Activated T-helper 1 cell treated with Interleukin-2 at 50 U/mL for 16 hours (primary cell): ENCODE measurements around the gene MYO1B.

Experiments
- DNase-seq: peaks from one replicate; pipeline ENCODE4 v3.0.0-alpha.2; 2020; ENCODE audit warnings: low read depth

The MYO1B gene

DNA sequence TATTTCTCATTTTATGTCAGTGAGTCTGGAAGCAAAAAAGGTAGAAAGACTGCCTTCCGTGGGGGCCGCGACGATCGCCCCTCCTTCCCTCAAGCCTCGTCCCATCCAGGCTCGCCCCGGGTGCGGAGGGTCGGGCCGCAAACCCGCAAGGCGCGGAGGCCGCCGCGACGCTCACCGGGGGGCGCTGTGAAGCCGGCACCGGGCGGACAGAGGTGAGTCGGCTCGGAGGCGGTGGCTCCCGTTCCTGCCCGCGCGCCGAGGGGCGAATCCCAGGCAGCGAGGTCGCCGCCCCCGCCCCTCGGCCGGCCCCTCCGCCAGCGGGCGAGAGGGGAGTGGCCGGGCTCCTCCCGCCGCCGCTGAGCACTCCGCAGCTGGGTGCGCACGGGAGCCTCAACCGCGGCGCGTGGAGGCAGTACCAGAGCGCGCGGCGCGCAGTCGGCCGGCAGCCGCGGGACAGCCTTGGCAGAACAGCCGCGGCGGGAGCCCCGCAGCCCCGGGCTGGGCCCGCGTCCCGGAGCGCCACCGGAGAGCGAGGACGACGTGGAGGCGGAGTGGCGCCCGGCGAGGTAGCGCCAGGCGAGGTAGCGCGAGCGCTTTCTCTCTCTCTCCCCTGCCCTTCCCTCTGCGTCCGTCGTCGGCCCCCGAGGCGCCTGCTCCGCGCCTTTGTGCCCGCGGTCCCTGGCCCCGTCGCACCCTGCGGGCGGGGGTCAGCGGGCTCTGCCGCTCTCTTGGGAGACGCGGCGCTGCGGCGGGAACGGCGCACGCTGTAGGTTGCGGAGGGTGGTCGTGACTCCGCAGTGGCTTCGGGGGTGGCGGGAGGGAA lies at the start of gene MYO1B:
MYO1B (plus strand) TSS at position 359 of the 823 bp plus-strand sequence. CDS start 31,492 bp downstream, outside the sequence.
- DNase-seq: peak; percentile 15

DNA sequence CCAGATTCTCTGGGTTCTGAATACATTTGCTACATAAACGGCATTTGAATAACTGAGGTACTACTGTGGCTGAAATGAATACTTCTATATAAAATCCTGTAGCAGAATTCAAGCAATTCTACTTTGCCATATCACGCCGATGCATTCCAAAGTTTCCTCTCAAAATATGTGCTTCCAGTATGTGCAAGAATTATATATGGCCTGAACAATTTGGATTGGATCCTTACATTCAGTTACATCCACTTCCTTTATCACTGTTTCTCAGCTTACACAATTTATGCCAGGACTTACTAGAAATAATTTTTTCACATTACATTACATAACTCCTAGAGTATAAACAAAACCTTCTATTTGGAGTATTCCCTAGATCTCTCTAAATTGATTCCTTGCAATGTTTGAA lies 48.1 kb upstream of the MYO1B start:
- no peak for DNase-seq

DNA sequence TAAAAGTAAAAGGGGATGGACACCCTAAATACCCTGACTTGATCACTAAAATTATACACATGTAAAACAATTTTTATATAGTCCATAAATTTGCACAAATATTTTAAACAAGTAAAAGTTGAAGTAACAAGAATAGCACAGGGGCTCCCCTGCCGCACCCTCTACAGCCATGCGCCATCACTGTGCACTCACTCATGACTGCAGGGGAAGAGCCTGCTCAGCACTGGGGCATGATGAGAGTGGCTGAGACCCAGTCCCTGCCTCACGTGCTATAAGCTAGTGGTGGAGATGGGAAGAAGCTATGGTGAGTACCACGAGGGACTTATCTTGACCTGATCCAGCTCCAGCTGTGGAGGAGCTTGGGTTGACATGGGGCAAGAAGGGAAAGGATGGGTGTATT lies 46.9 kb upstream of the MYO1B start:
- no peak for DNase-seq

DNA sequence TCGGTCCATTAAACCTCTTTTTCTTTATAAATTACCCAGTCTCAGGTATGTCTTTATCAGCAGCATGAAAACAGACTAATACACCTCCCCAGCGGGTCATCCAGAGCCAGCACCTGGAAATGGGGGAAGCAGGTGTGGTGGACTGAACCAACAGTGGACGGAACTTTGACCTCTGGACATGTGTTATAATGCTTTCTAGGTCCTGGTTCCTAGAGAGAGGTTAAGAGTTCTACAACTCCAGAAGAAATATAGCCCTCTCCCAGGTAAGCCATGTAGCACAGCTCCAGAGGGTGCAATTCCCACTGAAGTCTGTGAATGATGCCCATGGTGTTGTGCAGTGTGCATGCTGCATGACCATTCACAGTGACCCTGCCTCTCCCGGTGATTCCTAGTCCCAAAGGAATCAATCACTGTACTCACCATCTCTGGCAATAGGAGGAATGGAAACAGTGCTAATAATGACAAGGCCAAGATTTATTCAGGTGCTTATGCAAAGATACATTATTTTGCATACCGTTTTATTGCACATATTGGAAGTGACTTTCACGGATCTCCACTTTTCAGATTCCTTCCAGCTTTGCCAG lies 45.2 kb upstream of the MYO1B start:
- no peak for DNase-seq

DNA sequence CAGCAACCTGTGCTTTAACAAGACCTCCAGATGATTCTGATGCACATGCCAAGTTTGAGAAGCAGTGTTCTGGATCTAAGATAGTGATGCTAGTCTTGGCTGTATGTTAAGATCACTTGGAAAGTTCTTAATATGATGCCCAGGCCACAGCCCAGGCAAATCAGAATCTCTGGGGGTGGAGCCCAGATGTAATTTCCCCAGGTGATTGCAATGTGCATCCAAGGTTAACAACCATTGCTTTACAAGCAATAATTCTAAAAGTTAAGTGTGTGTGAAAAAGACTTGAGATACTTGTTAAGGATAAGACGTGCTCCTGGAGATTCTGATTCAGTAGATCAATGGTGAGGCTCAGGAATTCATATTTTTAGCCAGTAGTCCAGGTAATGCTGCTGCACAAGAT lies 44.3 kb upstream of the MYO1B start:
- no peak for DNase-seq

DNA sequence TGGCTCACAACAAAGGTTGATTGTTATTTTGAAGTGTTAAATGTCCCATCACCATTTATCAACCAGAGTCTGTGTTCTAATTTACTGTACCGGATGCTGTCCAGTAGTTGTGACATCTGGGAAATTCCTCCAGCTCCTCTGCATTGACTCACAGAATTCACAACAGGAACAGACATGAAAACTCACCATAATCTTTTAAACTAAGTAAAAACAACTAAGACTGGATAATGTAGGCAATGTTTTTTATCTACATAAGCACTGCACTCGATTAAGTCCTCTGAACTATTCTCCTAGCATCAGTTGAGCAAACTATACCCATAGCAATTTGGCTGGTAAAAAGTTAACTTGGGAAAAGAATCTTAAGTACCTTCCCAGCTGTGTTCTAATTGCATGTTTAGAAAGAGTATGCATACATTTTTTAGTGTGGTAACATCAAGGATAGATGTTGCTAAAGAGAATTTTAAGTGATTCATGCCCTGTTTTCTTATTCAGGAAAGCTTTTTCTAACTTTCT lies 42.9 kb upstream of the MYO1B start:
- DNase-seq: no peak

DNA sequence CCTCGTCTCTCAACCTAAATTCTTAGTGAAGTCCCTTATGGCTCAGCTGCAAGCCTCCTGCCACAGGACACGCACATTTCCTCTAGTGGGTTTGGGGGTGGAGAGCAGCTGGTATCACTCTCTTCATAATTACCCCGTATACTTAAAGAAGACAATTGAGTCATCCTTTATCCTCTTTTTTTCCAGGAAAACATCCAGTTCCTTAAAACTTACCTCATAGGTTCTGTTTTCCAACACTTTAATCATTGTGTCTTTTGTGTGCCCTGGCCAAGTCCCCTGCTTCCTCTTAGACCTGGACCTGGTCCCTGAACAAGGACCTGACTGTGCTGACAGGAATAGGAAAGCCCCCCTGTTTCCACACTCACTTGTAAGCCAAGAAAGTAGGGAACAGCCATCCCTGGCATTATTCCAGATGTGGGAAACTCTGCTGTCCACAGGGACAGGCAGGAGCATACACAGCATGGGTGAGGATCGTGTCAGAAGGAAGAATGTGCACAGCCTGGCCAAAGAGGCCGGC lies 42.3 kb upstream of the MYO1B start:
- no peak for DNase-seq

DNA sequence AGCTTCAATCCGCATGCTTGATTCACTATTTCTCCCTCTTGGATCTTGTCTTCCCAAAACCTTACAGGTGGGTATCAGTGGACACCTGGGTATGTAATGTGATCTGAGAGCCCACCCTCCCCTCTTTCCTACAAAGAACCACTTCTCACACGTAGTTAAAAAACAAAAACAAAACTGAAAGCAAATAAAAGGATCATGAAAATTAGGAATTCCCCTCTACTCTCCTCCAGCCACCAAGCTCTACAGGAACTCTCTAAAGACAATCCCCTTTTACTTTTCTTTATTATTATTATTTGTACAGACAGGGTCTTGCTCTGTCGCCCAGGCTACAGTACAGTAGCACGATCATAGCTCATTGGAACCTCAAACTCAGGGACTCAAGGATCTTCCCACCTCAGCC lies 40.8 kb upstream of the MYO1B start:
- DNase-seq: no peak

DNA sequence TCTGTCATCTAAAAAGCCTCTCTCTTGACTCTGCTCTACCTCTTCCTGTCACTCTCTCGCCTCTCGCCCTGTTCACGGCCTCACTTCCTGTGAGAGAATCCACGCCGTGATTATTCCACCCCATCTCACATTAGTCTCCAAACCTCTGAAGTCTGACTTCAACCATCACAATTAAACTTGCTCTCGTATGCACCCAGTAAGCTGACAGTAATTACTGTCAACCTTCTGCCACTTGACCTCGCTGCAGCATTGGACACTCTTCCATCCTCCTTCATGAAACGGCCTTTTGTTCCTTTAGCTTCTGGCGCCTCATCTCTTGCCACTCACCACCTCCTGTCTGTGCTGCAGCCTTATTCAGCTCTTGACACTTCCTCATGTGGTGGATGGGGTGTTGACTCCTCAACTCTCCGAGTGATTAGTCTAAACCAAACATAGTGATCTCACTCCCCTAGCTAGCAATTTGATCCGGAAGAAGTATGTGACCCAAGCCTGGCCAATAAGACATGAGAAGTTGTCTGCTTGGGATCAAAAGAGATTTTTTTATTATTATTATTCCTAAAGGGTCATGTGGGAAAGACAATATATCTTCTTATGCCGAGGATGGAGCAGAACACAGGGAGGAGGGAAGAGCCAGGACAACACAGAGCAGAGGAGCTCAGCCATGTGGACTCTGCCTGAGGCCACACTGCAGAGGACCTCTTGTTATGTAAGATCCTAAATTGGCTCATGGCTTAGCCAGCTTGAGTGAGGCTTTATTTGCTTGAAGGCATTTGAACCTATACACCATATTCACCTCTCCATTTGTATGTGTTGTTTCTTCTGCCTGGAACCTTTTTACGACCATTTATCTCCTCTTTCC lies 38.4 kb upstream of the MYO1B start:
- DNase-seq: no peak

DNA sequence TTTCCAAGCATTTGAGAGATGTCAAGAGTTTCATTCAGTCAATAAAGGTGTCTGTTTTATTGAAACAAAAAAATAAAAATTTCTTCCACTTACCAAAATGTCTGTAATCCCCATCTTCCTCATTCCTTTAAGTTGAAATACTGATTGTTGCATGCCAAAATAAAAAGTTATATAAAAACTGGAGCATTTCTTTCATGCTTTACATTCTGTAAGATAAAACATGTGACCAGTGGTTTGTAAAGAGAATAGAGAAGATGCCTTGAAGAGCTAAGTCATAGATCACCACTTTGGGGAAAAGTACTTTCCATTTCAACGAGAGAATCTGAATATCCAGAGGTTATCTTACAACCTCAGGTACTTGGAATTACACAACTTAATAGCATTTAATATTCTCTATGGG lies 35.9 kb upstream of the MYO1B start:
- no peak for DNase-seq

DNA sequence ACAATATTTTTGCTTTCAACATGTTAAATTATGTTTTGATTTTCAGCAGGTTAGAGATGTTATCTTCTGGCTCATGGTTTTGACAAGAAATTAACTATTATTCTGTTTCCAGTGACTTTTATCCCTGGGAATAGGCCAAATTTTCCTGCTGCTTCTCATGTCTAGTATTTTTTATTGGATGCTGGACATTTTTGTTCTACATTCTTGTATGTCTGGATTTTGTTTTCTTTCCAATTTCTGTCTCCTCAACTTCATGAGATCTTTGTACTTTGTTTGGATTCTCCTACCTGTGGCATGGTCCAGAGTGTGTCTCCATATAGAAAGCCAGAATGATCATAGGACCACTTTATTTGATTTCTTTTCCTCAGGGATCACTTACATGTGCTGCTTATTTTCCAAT lies 33.1 kb upstream of the MYO1B start:
- DNase-seq: no peak

DNA sequence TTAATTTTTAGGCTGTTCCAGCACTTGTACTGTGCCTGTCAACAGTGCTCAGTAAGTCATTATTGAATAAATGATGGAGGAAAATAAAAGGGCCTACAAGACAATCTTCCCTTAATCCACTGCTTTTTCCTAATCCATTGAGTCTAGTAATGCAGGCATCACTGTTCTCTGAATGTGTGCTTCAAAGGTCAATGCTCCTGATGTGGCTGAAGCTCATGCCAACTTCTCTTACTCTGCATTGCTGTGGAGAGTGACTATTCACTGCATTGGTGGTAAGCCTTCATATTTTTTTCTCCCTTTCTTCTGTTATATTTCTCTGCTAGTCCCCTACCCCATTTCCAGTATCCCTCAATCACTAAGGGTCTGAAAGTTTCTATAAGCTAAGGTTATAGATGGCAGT lies 31.9 kb upstream of the MYO1B start:
- DNase-seq: no peak

DNA sequence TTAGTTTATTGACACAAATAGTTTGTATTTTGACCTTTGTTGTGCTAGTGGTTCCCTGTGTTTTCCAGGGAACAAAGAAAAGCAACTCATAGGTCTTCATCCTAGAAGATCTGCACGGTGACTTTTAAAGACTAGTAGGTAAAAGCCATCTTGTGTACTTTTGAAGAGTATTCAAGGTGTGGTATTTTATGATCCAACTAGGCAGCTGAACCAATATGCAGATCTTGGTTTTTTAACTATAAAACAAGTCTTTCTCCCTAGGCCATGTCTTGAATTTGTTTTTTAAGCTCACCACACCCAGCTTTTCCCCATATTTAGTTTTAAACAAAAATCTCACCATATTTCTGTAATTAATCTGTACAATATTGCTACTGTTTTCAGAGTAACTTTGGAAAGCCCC lies 30.0 kb upstream of the MYO1B start:
- no peak for DNase-seq

DNA sequence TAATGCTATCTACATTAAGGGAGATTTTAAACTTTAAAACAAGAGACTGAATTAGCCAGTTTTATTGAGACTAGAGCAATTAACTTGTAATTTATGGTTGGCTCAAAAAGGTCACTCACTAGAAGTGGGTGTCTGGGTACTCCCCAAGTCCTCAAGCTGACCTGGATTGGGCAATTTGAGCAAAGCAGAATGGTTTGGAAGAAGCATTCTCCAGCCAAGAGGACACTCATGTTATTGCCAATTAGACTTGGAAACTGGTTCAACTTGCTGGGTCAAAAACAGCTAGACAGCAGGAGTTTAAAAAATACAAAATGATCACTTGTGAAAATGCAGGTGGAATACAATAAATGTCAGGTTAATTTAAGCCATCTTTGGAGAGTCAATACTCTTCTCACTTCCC lies 29.5 kb upstream of the MYO1B start:
- DNase-seq: no peak

DNA sequence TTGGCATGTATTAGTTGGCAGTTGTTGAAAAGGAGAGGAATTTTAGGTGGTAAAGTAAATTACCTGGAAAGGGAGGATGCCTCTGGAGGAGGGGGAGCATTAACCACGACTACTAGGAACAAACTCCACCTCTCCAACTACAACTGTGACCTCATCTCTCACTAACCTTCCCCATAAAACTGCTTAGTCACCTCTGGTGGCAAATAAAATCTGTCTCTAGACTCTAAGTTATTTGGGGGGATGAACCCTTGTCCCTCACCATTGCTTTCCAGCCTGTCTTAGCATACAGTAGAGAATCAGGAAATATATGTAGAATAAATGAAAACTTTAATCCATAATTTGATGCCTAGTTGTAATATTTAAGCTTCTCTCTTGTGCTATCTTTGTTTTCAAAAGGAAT lies 27.6 kb upstream of the MYO1B start:
- DNase-seq: no peak

DNA sequence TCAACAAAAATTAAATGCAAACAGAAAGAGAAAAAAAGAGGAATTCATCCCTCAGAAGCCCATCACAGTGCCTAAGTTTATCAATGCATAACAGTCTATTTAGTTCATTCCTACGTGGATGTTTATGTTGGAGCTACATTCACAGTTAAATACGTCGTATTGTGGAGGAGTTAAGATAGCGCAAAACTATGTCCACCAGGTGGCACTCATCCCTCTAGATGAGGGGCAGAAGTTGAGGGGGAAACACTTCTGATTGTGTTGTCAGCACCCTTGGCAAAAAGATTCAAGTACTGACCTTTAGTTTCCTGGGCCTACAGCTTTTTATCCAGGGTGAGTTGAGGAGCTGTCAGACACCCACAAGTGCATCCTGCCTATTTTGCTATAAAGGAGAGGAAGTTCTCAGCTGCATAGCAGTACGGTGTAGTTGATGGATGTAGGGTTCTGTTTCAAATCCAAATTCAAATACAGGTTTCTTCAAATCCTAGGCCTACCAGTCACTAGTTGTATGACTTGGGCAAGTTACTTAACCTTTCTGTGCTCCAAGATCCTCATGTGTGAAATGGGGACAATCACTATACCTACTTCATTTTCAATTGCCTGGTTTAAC lies 26.8 kb upstream of the MYO1B start:
- DNase-seq: no peak

DNA sequence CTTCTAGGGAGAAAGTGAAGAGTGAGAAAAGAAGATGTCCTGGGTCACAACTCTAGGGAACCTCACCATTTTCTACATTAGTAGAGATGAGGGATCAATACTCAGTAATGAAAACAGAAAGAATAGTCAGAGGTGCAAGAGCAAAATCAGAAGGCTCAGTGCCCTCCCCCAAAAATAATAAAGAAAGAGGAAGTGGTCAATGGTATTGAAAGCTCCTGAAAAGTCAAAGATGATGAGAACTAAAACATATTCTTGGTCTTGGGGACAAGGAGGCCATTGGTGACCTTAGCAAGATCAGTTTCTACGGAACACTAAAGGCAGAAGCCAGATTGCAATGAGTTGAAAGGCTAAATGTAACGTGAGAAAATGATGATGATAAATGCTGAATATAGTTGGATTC lies 24.5 kb upstream of the MYO1B start:
- DNase-seq: no peak

DNA sequence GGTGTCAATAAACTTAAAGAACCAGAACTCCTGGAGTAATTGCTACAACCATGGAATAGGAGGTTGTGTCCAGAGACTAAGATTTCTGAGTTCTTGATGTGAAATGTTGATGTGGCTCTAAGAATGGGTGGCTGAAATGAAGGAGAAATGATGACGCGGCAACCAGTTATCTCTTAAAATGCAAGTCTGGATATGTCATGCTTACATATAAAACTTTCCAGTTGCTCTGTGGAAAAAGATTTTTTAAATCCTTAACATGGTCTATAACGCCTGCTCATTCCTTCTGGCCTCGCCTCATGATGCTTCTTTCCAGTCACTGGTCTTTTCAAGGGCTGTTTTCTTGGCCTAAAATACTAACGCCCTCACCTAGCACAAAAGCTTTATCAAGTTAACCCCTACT lies 23.5 kb upstream of the MYO1B start:
- DNase-seq: no peak

DNA sequence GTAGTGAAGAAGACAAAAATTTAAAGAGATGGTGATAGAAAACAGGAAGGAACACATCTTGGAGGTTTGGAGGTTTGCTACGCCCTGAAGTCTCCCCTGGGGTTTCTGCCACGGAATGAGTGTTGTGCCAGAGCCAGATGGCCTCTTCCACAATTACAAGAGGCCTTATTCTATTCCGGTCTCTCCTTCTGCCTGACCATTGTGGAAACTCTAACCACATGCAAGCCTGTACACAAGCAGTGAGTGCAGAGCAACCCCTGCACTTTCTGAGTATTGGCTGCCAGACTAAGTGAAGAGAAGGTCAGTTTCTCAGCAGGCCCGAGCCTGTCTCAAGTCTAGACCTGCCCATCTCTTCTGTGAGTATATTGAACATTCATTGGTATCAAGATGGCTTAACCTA lies 22.7 kb upstream of the MYO1B start:
- no peak for DNase-seq

DNA sequence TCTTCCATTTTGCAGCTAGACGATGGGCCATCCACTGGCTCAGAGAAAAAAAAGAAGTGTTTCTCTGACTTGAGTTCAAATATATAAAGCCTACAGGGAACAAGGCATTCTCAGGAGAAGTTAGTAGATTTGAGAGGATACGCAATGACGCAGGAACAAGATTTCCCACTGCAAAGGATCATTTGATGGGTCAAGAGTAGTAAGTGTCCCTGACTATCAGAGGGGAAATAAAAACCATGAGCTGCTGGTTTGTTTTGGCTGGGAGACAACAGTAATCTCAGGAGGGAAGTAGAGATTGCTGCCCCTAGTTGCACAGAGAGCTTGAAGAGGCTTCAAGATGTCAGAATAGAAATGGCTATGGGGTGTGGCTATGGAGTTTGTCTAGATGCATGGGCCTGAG lies 22.3 kb upstream of the MYO1B start:
- no peak for DNase-seq

DNA sequence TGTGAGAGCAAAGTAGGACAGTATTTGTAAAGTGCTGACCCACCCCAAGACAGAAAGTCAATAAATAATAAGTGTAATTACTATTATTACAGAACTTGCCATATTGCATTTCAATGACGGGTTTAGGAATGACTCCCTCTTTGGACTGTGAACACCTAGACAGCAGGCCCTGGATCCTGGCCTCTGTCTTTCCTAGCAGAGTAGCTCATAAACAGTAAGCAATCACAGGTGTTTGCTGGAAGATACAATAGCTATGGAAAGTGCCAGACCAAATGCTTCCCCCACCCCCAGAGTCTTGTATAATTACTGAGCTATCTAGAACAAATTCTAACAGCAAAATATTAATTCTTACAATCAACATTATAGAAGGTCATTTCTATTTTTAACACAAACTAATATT lies 20.1 kb upstream of the MYO1B start:
- DNase-seq: no peak

DNA sequence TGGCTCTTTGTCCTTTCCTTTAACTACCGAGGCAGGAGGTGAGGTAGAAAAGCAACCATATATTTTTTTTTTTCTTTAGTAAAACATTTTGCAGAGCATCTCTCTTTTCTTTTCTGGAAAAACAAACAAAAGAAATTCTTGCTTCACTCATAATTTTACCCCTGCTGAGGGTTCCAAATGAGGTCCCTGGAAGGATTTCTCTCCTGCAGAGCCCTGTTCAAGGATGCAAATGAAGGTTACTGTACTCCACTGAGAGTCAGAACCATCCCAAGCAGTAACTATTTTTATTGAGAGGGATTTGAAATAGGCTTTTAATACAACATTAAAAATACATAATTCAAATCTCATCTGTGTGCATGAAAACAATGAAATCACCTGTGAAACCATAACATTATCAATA lies 19.5 kb upstream of the MYO1B start:
- DNase-seq: no peak
